Measurements from ENCODE around the gene ABCB1.
"Not testable (repeated sequence)": the region's sequence is repeated elsewhere in the genome, so short reads cannot be mapped to it uniquely, and the experiment has no call there.

ABCB1 gene

DNA sequence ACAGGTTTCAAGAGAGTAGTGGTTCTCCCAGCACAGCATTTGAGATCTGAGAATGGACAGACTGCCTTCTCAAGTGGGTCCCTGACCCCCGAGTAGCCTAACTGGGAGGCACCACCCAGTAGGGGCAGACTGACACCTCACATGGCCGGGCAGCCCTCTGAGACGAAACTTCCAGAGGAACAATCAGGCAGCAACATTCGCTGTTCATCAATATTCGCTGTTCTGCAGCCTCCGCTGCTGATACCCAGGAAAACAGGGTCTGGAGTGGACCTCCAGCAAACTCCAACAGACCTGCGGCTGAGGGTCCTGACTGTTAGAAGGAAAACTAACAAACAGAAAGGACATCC, 135.2 kb downstream of the ABCB1 start:
- not testable (repeated sequence) for DNase-seq

DNA sequence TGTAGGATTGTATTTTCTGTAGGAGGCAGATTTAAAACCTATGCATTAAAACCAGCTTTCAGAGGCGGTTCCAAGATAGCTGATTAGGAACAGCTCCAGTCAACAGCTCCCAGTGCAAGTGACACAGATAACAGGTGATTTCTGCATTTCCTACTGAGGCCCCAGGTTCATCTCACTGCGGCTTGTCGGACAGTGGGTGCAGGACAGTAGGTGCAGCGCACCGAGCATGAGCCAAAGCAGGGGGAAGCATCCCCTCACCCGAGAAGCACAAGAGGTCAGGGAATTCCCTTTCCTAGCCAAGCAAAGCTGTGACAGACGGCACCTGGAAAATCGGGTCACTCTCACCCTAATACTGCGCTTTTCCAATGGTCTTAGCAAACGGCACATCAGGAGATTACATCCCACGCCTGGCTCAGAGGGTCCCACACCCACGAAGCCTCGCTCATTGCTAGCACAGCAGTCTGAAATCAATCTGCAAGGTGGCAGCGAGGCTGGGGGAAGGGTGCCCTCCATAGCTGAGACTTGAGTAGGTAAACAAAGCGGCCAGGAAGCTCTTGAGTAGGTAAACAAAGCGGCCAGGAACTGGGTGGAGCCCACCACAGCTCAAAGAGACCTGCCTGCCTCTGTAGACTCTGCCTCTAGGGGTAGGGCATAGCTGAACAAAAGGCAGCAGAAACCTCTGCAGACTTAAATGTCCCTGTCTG, 135.7 kb downstream of the ABCB1 start:
- not testable (repeated sequence) for DNase-seq

DNA sequence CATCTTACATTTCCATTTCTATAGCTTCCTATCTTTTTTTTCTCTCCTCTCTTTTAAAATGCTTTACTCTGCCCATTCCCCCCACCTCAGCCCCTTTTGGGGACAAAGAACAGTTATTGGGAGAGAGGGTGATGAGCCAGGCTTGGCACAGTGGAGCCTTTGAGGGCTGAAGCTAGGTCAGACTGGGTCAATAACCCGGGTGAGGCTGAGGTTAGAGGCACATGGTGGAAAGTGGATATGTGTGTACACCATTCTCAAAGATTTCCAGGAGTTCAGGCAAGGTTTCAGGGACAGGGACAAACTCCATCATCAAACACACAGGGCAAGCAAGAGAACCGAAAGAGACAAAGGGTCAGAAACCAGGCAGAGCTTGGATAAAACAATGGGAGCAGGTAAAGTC, 136.7 kb downstream of the ABCB1 start:
- DNase-seq = no peak

- not testable (repeated sequence) for DNase-seq
Observed at GRCh38 chr7:87460444-87460843, 140.2 kb downstream of the ABCB1 start.

DNA sequence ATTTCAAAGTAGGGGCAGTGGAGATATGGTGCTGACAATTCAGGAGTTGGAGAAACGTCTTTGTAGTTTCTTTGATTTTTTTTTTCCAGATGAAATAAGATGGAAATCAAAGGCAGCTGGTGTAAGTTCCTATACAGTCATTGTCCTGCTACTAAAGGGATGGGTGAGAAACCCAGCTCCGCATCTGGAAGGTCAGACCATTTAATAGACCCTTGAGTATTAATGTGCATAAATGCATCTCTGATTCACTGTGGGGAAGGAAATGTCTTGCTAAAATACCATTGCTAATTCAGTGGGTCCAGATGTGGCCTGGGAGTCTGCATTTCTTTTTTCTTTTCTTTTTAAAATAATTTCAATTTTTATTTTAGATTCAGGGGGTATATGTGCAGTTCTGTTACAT, 140.7 kb downstream of the ABCB1 start:
- no peak for DNase-seq

DNA sequence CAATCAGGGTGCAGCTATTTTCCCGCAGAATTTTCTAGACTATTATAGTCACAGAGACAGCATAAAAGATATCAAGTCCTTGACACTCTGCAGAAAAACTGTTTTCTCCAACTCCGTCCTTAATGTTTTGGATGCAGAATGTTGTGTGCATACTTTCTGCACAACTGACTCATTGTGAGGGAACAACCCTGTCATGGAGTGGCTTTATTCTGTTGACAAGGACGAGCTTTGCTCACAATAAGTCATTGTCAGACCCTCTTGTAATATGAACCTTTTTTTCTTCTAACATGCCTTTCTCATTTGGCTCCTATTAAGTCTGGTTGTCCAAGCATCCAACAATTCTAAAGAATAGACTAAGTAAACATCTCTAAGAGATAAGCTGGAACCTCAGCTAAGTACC, 142.5 kb downstream of the ABCB1 start:
- no peak for DNase-seq

GRCh38 chr7:87456247-87456646, 144.4 kb downstream of the ABCB1 start:
- DNase-seq = peak; percentile 36
